Muscle layer of duodenum (tissue), 2 donors: Measurements from ENCODE around the gene RABEP1.
"Not testable (repeated sequence)": the region's sequence is repeated elsewhere in the genome, so short reads cannot be mapped to it uniquely, and the experiment has no call there.

Experiments
- H3K27ac ChIP-seq: one replicate; pipeline ENCODE4 v1.7.0; 2013; ENCODE audit warnings: mild to moderate bottlenecking, low read length
- H3K27me3 ChIP-seq: one replicate; pipeline ENCODE4 v1.7.0; 2013; ENCODE audit warnings: low read depth, mild to moderate bottlenecking, control low read depth, low read length
- H3K36me3 ChIP-seq, 2 donors: one replicate each; pipeline ENCODE4 v1.7.0; 2013; ENCODE audit warnings: low read length in 2 of 2, control low read depth in 1 of 2, mild to moderate bottlenecking in 1 of 2; ENCODE audit not compliant: insufficient read depth in 2 of 2, control insufficient read depth in 1 of 2
- H3K4me1 ChIP-seq, 2 donors: one replicate each; pipeline ENCODE4 v1.7.0; 2013; ENCODE audit warnings: low read length in 2 of 2, mild to moderate bottlenecking in 2 of 2, control low read depth in 1 of 2, moderate library complexity in 1 of 2; ENCODE audit not compliant: insufficient read depth in 2 of 2, control insufficient read depth in 1 of 2
- H3K4me3 ChIP-seq, 2 donors: one replicate each; pipeline ENCODE4 v1.7.0; 2013; ENCODE audit warnings: low read length in 2 of 2, low read depth in 1 of 2, mild to moderate bottlenecking in 1 of 2
- H3K9me3 ChIP-seq, 2 donors: one replicate each; pipeline ENCODE4 v1.7.0; 2013; ENCODE audit warnings: low read length in 2 of 2, control low read depth in 1 of 2, mild to moderate bottlenecking in 1 of 2; ENCODE audit not compliant: control insufficient read depth in 1 of 2
- donor health status: healthy.

Gene RABEP1

DNA sequence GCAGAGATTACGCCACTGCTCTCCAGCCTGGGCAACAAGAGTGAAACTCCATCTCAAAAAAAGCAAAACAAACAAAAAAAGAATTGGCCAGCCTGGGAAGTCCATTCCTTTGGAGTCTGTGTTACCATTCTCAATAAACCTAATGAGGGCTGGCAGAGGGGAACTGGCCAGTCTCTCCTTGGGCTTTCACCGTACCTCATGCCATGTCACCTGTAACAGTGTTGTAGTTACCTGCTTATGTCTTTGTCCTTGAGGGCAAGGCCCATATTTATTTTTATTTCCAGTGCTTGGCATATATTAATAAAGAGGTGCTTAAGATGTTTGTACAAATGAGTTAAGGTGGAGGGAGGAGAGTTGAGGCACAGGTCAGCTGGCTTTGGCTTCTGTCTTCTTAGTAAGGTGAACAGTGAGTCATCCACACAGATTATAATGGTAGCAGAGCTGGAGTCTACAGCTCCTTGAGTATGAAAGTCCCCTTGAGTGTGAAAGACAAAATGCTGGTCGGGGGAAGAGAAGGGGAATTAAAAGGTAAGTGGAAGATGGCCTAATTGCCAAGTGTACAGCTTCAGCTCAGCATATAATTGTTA, 148.4 kb downstream of the RABEP1 start:
- Histone ChIP-seq H3K27ac (no peak overlapping the region), H3K36me3 (peaks cover 79 to 86% of the 10 kb centered on the region in 2 donors), H3K27me3 (no peaks in the 10 kb centered on the region), H3K9me3 (no peaks in the 10 kb centered on the region), H3K4me3 (no peak overlapping the region), H3K4me1 (no peaks in the 10 kb centered on the region)

DNA sequence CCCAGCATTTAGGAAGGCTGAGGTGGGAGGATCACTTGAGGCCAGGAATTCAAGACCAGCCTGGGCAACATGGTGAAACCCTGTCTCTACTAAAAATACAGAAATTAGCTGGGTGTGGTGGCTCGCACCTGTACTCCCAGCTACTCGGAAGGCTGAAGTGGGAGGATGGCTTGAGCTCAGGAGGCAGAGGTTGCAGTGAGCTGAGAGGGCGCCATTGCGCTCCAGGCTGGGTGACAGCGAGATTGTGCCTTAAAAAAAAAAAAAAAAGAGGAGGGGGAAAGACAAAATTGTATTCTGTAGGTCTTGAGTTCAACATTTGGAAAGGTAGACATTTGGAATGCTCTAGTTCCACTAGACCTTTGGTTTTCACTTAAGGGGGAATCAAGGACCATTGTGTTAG, 149.2 kb downstream of the RABEP1 start:
- H3K36me3 ChIP-seq, result peaks cover 75 to 80% of the 10 kb centered on the region in 2 donors
- H3K27ac ChIP-seq, H3K9me3 ChIP-seq: not testable (repeated sequence)

DNA sequence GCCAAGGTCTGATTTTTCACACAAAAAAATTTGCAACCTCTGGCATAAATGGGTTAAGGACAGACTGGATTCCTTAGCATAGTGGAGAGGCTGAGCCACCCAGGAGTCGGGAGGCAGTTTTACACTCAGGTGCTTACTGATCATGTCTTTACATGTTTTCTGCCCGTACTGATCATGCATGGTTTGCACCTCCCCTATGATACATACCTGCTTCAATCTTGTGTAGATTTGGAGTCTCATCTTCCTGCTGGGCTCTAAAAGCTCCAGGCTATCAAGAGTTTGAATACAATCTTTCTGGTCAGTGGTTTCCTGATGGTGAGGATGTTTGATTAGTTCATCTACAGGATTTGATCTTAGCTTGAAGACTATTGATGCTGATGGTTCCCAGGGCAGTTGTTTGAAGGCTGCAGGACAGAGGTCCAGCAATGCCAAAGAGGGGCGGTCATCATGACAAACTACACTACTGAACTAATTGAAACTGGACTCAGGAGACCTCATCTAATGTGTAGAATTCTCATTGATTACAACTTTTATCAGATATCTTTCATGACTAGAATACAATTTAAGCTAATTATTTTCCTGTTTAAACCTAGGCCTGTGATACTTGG, 150.0 kb downstream of the RABEP1 start:
- Histone ChIP-seq H3K36me3 (peaks cover 76 to 85% of the 10 kb centered on the region in 2 donors), H3K4me1 (peaks cover 0 to 8% of the 10 kb centered on the region in 2 donors), H3K4me3 (no peak overlapping the region), H3K27me3 (no peaks in the 10 kb centered on the region), H3K9me3 (no peaks in the 10 kb centered on the region), H3K27ac (no peak overlapping the region)

More for the DNA sequence above, 149.2 kb downstream of the RABEP1 start:
- H3K4me1 ChIP-seq, H3K27me3 ChIP-seq, H3K4me3 ChIP-seq: not testable (repeated sequence)

DNA sequence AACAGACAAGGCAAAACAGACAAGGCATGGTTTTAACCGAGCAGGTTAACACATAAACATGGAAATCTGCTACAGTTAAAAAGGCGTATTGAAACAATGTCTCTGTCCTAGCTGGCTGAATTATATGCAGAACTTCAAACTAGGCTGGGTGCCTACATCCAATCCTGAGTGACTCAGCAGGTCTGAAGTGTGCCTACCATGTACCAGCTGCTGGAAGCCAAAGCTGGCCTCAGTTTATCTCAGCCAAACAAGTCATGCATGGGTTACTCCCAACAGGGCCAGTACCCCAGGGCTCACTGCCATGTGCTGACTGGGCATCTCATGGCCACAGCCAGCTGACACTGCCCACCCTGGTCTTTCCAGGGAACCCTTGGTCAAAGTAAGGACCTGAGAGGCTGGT, 152.9 kb downstream of the RABEP1 start:
- Histone ChIP-seq H3K36me3 (peaks cover 60 to 62% of the 10 kb centered on the region in 2 donors), H3K9me3 (no peaks in the 10 kb centered on the region), H3K27ac (no peak overlapping the region), H3K27me3 (no peaks in the 10 kb centered on the region), H3K4me3 (no peak overlapping the region), H3K4me1 (peaks cover 0 to 20% of the 10 kb centered on the region in 2 donors)
